HepG2 (cell line): ENCODE data around the gene PPP1R7. TPM values are rescaled to one million over a fixed set of nuclear protein-coding genes. Genes with fewer than 3 reads are reported as not detected.

Experiments used
- ATAC-seq: fragments of 200-7000 bp; cut with Tn5 transposase; 3 replicates; pipeline ENCODE4 v1.9.1; 2020; ENCODE audit warnings: mild to moderate bottlenecking, moderate library complexity
- BruUV-seq: library from RNA; stranded (reverse); fragments of 400-500 nt; replicated peaks from 2 replicates; lab custom pipeline; 2021; lab: Mats Ljungman, UMichigan
- CTCF ChIA-PET: fragments of 300-600 bp; formaldehyde crosslinking; extraction: SDS; loops from one replicate; lab custom pipeline; 2021; ENCODE audit warnings: low total read pairs, inconsistent platforms, low intra/inter-chr PET ratio; lab: Yijun Ruan, JAX
- POLR2A ChIA-PET: fragments of 350-600 bp; sonication (Branson Sonifier 250); formaldehyde crosslinking; loops from one replicate; lab custom pipeline; 2020; ENCODE audit warnings: antibody characterized with exemption, inconsistent platforms; lab: Yijun Ruan, JAX
- DNase-seq: peaks from one replicate; pipeline ENCODE4 v3.0.0-alpha.2; 2015; ENCODE audit warnings: low spot score
- FAIRE-seq: peaks from 3 replicates; lab custom pipeline; 2011; peaks lifted over from hg19 to GRCh38; lab: Jason Lieb, UNC
- H2AFZ ChIP-seq: one replicate; pipeline ENCODE4 v1.6.1; 2011; ENCODE audit warnings: low read length, inconsistent platforms
- H3K27ac ChIP-seq: fragments of 300-600 bp; 3 replicates; pipeline ENCODE4 v1.8.0; 2011; ENCODE audit warnings: mixed run types, mild to moderate bottlenecking, mixed read lengths, low read length, inconsistent platforms; ENCODE audit not compliant: insufficient read depth; ENCODE audit errors: extremely low read length
- H3K27me3 ChIP-seq, 2 experiments: fragments of 200-600 bp in 1 of 2; 2 replicates in 1 of 2; 3 replicates in 1 of 2; pipeline versions ENCODE4 v1.6.0 to v1.8.0; 2011; ENCODE audit warnings: low read length in 2 of 2, mild to moderate bottlenecking in 2 of 2, moderate library complexity in 2 of 2, inconsistent platforms in 1 of 2; ENCODE audit not compliant: insufficient read depth in 2 of 2, control insufficient read depth in 1 of 2
- H3K36me3 ChIP-seq, 2 experiments: fragments of 200-600 bp in 1 of 2; replicated peaks in 1 of 2; 2 replicates in 1 of 2; 3 replicates in 1 of 2; pipeline versions ENCODE4 v1.5.1 to v1.8.0; 2011; ENCODE audit warnings: low read length in 2 of 2, inconsistent platforms in 1 of 2; ENCODE audit not compliant: insufficient read depth in 2 of 2, control insufficient read depth in 1 of 2
- H3K4me1 ChIP-seq: 2 replicates; pipeline ENCODE4 v1.5.1; 2012; ENCODE audit warnings: low read length, inconsistent platforms; ENCODE audit not compliant: insufficient read depth
- H3K4me2 ChIP-seq: 2 replicates; pipeline ENCODE4 v1.6.0; 2011; ENCODE audit warnings: low read depth, low read length, inconsistent platforms
- H3K4me3 ChIP-seq, 3 experiments: fragments of 200-600 bp in 1 of 3; sonication (generic), shearing (Covaris generic) in 1 of 3; replicated peaks in 1 of 3; 2 replicates each; pipeline ENCODE4 v1.5.1; 2011 to 2016; ENCODE audit warnings: low read length in 3 of 3, inconsistent platforms in 2 of 3, low read depth in 2 of 3, mild to moderate bottlenecking in 2 of 3, control low read depth in 1 of 3, mixed read lengths in 1 of 3; ENCODE audit not compliant: insufficient read depth in 1 of 3
- H3K79me2 ChIP-seq: one replicate; pipeline ENCODE4 v1.6.1; 2011; ENCODE audit warnings: low read length, inconsistent platforms; ENCODE audit not compliant: insufficient read depth
- H3K9ac ChIP-seq: 2 replicates; pipeline ENCODE4 v1.6.0; 2011; ENCODE audit warnings: mild to moderate bottlenecking, low read depth, low read length, inconsistent platforms; ENCODE audit not compliant: insufficient read depth
- H3K9me3 ChIP-seq: 2 replicates; pipeline ENCODE4 v1.5.1; 2012; ENCODE audit warnings: mild to moderate bottlenecking, low read length
- H4K20me1 ChIP-seq: 2 replicates; pipeline ENCODE4 v1.6.0; 2011; ENCODE audit warnings: inconsistent platforms, mild to moderate bottlenecking, low read length, moderate library complexity; ENCODE audit not compliant: insufficient read depth
- ARNTL ChIP-seq: sonication (generic); formaldehyde crosslinking; IDR thresholded peaks from 2 replicates; pipeline ENCODE4 v1.4.0; 2020; ENCODE audit warnings: mild to moderate bottlenecking, missing genetic modification reagents
- FOXA3 ChIP-seq: IDR thresholded peaks from 2 replicates; pipeline ENCODE4 v1.6.1; 2016; ENCODE audit warnings: missing genetic modification reagents, missing compliant biosample characterization
- MBD4 ChIP-seq: IDR thresholded peaks from 2 replicates; pipeline ENCODE4 v1.6.1; 2012; ENCODE audit warnings: low read length, inconsistent platforms, borderline replicate concordance
- SRY ChIP-seq: sonication (generic); formaldehyde crosslinking; IDR thresholded peaks from 2 replicates; pipeline ENCODE4 v1.8.0; 2022; ENCODE audit warnings: mild to moderate bottlenecking, missing genetic modification reagents
- TERF1 ChIP-seq: sonication (generic); formaldehyde crosslinking; IDR thresholded peaks from 2 replicates; pipeline ENCODE4 v1.8.0; 2022; ENCODE audit warnings: mild to moderate bottlenecking, missing genetic modification reagents, moderate library complexity
- TOE1 ChIP-seq: sonication (generic); formaldehyde crosslinking; IDR thresholded peaks from 2 replicates; pipeline ENCODE4 v1.4.0; 2020; ENCODE audit warnings: mild to moderate bottlenecking, missing genetic modification reagents
- ZNF407 ChIP-seq: sonication (generic); formaldehyde crosslinking; IDR thresholded peaks from one replicate; pipeline ENCODE4 v1.5.1; 2020; ENCODE audit warnings: mild to moderate bottlenecking, missing genetic modification reagents; ENCODE audit errors: not compliant biosample characterization
- ZNF670 ChIP-seq: sonication (generic); formaldehyde crosslinking; IDR thresholded peaks from 2 replicates; pipeline ENCODE4 v1.8.0; 2022; ENCODE audit warnings: mild to moderate bottlenecking, missing genetic modification reagents, borderline replicate concordance
- ZNF687 ChIP-seq: sonication (generic); formaldehyde crosslinking; IDR thresholded peaks from 2 replicates; pipeline ENCODE4 v1.5.1; 2020; ENCODE audit warnings: mild to moderate bottlenecking, missing genetic modification reagents, moderate library complexity
- ZNF709 ChIP-seq: sonication (generic); formaldehyde crosslinking; IDR thresholded peaks from 2 replicates; pipeline ENCODE4 v1.5.0; 2020; ENCODE audit warnings: mild to moderate bottlenecking, missing genetic modification reagents
- ZSCAN29 ChIP-seq: sonication (generic); formaldehyde crosslinking; conservative IDR thresholded peaks from 2 replicates; pipeline ENCODE4 v1.4.0; 2020; ENCODE audit warnings: mild to moderate bottlenecking, missing genetic modification reagents
- WGBS: methylation state at CpG from one replicate; pipeline ENCODE4 v1.1.6; 2017; ENCODE audit warnings: low lambda C conversion rate; 5-methylcytosine and 5-hydroxymethylcytosine counted together
- in situ Hi-C: cut with HindIII; loops from 2 replicates; pipeline ENCODE4 v1.10.0; 2017; ENCODE audit warnings: low pct_unique_long_range_greater_than_20kb; ENCODE audit not compliant: extremely low pct_ligation_motif_present
- intact Hi-C: fragments of 100-400 bp; cut with micrococcal nuclease; formaldehyde crosslinking; loops from one replicate; pipeline ENCODE4 v1.10.0; 2022; ENCODE audit not compliant: unreplicated experiment
- polyA plus RNA-seq, 8 experiments: library from polyadenylated mRNA; depleted of rRNA in 3 of 8; stranded (reverse) in 7 of 8; unstranded in 1 of 8; fragments of >200 nt; fragmentation: Illumina TruSeq in 4 of 8; extraction: Trizol in 4 of 8; gene quantifications; 2 replicates each; pipeline versions ENCODE4 v1.2.1 to v1.2.3, GENCODE V29; 2011 to 2016; ENCODE audit warnings: low read depth in 4 of 8, missing spikeins in 1 of 8, mixed read lengths in 1 of 8; ENCODE audit not compliant: insufficient read depth in 1 of 8
- total RNA-seq, 5 experiments: library from RNA; depleted of rRNA; stranded (reverse); fragments of >200 nt; fragmentation: Illumina TruSeq; extraction: Trizol; gene quantifications; 2 replicates each; pipeline ENCODE4 v1.2.3, GENCODE V29; 2016; ENCODE audit warnings: low read depth in 1 of 5

The PPP1R7 gene
- total and polyA plus RNA-seq, 2 of the 13 experiments (the other 11 are each of a cell fraction or from before 2014, with no cell fraction given): 33.3 to 67.9 TPM

GRCh38 chr2:241136191-241136590 lies 14.1 kb upstream of the PPP1R7 start:
- Histone ChIP-seq H3K9ac (peak overlapping the region; percentile 12; the same call in 1 of the 2 replicates), H4K20me1 (no peaks in the 10 kb centered on the region), H3K79me2 (no peaks in the 10 kb centered on the region), H3K27ac (peak overlapping the region; percentile 44), H3K4me2 (peak overlapping the region; percentile 23; the same call in 1 of the 2 replicates), H3K9me3 (no peaks in the 10 kb centered on the region), H3K4me3 (no peak overlapping the region), H3K4me1 (peaks cover 26% of the 10 kb centered on the region), H3K36me3 (peaks cover 10 to 14% of the 10 kb centered on the region in 2 experiments), H3K27me3 (no peaks in the 10 kb centered on the region), H2AFZ (no peak overlapping the region)
- in situ Hi-C loops (no loop called here), intact Hi-C loops (no loop called here)
- ATAC-seq (peak; percentile 67), DNase-seq (no peak), FAIRE-seq (peak; percentile 4)
- WGBS: 84% methylated on average over 8 of the region's 8 CpGs
- no TSS peak for BruUV-seq
- CTCF ChIA-PET: no interaction called here
- POLR2A ChIA-PET: interaction anchor here (0.6 to 3.2 kb wide), 4 partner anchors 13 to 80 kb away, joined by 3 to 15 read pairs (median 5); partner anchors contain the start of genes MTERF4 and PASK
- TF ChIP-seq SRY (CRISPR knock-in tag) (no peak), ZNF687 (CRISPR knock-in tag) (peak; percentile 53; the same call in 1 of the 2 replicates), TERF1 (CRISPR knock-in tag) (no peak), ZNF709 (CRISPR knock-in tag) (peak; percentile 43; the same call in 1 of the 2 replicates), ARNTL (CRISPR knock-in tag) (no peak), ZNF670 (CRISPR knock-in tag) (0 out of 2 replicates have a peak, but pooled peaks have one; percentile 13), TOE1 (no peak), MBD4 (no peak), ZNF407 (CRISPR knock-in tag) (no peak), ZSCAN29 (no peak), FOXA3 (CRISPR knock-in tag) (no peak)
